ENCODE measurements around the gene MALRD1. TPM values are rescaled to one million over a fixed set of nuclear protein-coding genes. Genes with fewer than 3 reads are reported as not detected.

The MALRD1 gene
- total RNA-seq, 1 donor from 2014 or later, result 0.45 TPM

GRCh38 chr10:19033741-19034140 lies 14.9 kb upstream of the MALRD1 start:
- Histone ChIP-seq H3K9me3 (ENCODE audit: insufficient read depth, low read depth, low read length) (no peaks in the 10 kb centered on the region), H3K27me3 (ENCODE audit: insufficient read depth, low read length) (no peaks in the 10 kb centered on the region), H3K27ac (ENCODE audit: low read depth, low read length) (no peak overlapping the region), H3K36me3 (ENCODE audit: insufficient read depth, low read length) (no peaks in the 10 kb centered on the region), H3K79me2 (ENCODE audit: insufficient read depth, low read length) (no peaks in the 10 kb centered on the region), H3K4me3 (ENCODE audit: insufficient read depth, low read depth, low read length) (no peak overlapping the region), H4K20me1 (ENCODE audit: insufficient read depth, low read length) (no peaks in the 10 kb centered on the region), H2AFZ (ENCODE audit: low read depth, low read length) (no peak overlapping the region), H3K4me1 (ENCODE audit: insufficient read depth, low read length) (no peaks in the 10 kb centered on the region), H3K4me2 (ENCODE audit: low read length) (no peak overlapping the region), H3K9ac (ENCODE audit: low read length) (no peak overlapping the region)
- peaks cover 3% of the 10 kb centered on the region for H3K9me3 Mint-ChIP-seq (ENCODE audit: unreplicated experiment)
- no peak overlapping the region for H3K27ac Mint-ChIP-seq (ENCODE audit: unreplicated experiment)
- H3K4me1 Mint-ChIP-seq (ENCODE audit: low read depth, unreplicated experiment), result no peaks in the 10 kb centered on the region
- FAIRE-seq (no peak), DNase-seq (ENCODE audit: low read depth) (no peak)
- H3K36me3 Mint-ChIP-seq (ENCODE audit: low read depth, unreplicated experiment), result no peaks in the 10 kb centered on the region
- no peaks in the 10 kb centered on the region for H3K27me3 Mint-ChIP-seq (ENCODE audit: low read depth, unreplicated experiment)
- no peak for TF ChIP-seq EZH2 (IDR thresholded peaks at IDR 0.05; ENCODE audit: insufficient read depth, low read length)
- TF ChIP-seq CTCF (IDR thresholded peaks at IDR 0.05; ENCODE audit: insufficient read depth, low read depth, low read length), result no peak
- H3K4me3 Mint-ChIP-seq (ENCODE audit: unreplicated experiment), result no peak overlapping the region

- Mint-ChIP-seq H3K27me3 (ENCODE audit: low read depth, unreplicated experiment) (no peaks in the 10 kb centered on the region), H3K4me3 (ENCODE audit: unreplicated experiment) (no peak overlapping the region), H3K36me3 (ENCODE audit: low read depth, unreplicated experiment) (no peaks in the 10 kb centered on the region), H3K4me1 (ENCODE audit: low read depth, unreplicated experiment) (no peaks in the 10 kb centered on the region), H3K27ac (ENCODE audit: unreplicated experiment) (no peak overlapping the region), H3K9me3 (ENCODE audit: unreplicated experiment) (no peaks in the 10 kb centered on the region)
- no peaks in the 10 kb centered on the region for H3K79me2 ChIP-seq (ENCODE audit: insufficient read depth, low read length)
- no peaks in the 10 kb centered on the region for H3K9me3 ChIP-seq (ENCODE audit: insufficient read depth, low read depth, low read length)
- no peak overlapping the region for H3K9ac ChIP-seq (ENCODE audit: low read length)
- DNase-seq (ENCODE audit: low read depth), result peak; percentile 22
- TF ChIP-seq CTCF (IDR thresholded peaks at IDR 0.05; ENCODE audit: insufficient read depth, low read depth, low read length) (no peak), EZH2 (IDR thresholded peaks at IDR 0.05; ENCODE audit: insufficient read depth, low read length) (no peak)
- H3K27ac ChIP-seq (ENCODE audit: low read depth, low read length), result no peak overlapping the region
- no peak for FAIRE-seq
- no peaks in the 10 kb centered on the region for H3K36me3 ChIP-seq (ENCODE audit: insufficient read depth, low read length)
- no peaks in the 10 kb centered on the region for H3K4me1 ChIP-seq (ENCODE audit: insufficient read depth, low read length)
- H3K4me2 ChIP-seq (ENCODE audit: low read length), result no peak overlapping the region
- H3K4me3 ChIP-seq (ENCODE audit: insufficient read depth, low read depth, low read length), result no peak overlapping the region
- H3K27me3 ChIP-seq (ENCODE audit: insufficient read depth, low read length), result no peaks in the 10 kb centered on the region
- H4K20me1 ChIP-seq (ENCODE audit: insufficient read depth, low read length), result no peaks in the 10 kb centered on the region
- no peak overlapping the region for H2AFZ ChIP-seq (ENCODE audit: low read depth, low read length)
Measured at GRCh38 chr10:19041171-19041570, 7.4 kb upstream of the MALRD1 start.

GRCh38 chr10:19043431-19043830 lies 5.2 kb upstream of the MALRD1 start:
- H3K4me3 Mint-ChIP-seq (ENCODE audit: unreplicated experiment), result no peak overlapping the region
- Histone ChIP-seq H3K9me3 (ENCODE audit: insufficient read depth, low read depth, low read length) (no peaks in the 10 kb centered on the region), H3K36me3 (ENCODE audit: insufficient read depth, low read length) (no peaks in the 10 kb centered on the region), H3K27me3 (ENCODE audit: insufficient read depth, low read length) (no peaks in the 10 kb centered on the region), H3K4me1 (ENCODE audit: insufficient read depth, low read length) (no peaks in the 10 kb centered on the region), H3K4me3 (ENCODE audit: insufficient read depth, low read depth, low read length) (no peak overlapping the region), H3K27ac (ENCODE audit: low read depth, low read length) (no peak overlapping the region), H4K20me1 (ENCODE audit: insufficient read depth, low read length) (no peaks in the 10 kb centered on the region), H3K9ac (ENCODE audit: low read length) (no peak overlapping the region), H3K4me2 (ENCODE audit: low read length) (no peak overlapping the region), H3K79me2 (ENCODE audit: insufficient read depth, low read length) (no peaks in the 10 kb centered on the region), H2AFZ (ENCODE audit: low read depth, low read length) (no peak overlapping the region)
- no peaks in the 10 kb centered on the region for H3K36me3 Mint-ChIP-seq (ENCODE audit: low read depth, unreplicated experiment)
- FAIRE-seq (no peak), DNase-seq (ENCODE audit: low read depth) (no peak)
- H3K9me3 Mint-ChIP-seq (ENCODE audit: unreplicated experiment), result no peaks in the 10 kb centered on the region
- TF ChIP-seq CTCF (IDR thresholded peaks at IDR 0.05; ENCODE audit: insufficient read depth, low read depth, low read length) (no peak), EZH2 (IDR thresholded peaks at IDR 0.05; ENCODE audit: insufficient read depth, low read length) (no peak)
- H3K4me1 Mint-ChIP-seq (ENCODE audit: low read depth, unreplicated experiment), result no peaks in the 10 kb centered on the region
- no peak overlapping the region for H3K27ac Mint-ChIP-seq (ENCODE audit: unreplicated experiment)
- no peaks in the 10 kb centered on the region for H3K27me3 Mint-ChIP-seq (ENCODE audit: low read depth, unreplicated experiment)
